Measurements from ENCODE around the gene MTREX. TPM values are rescaled to one million over a fixed set of nuclear protein-coding genes. Genes with fewer than 3 reads are reported as not detected.

MTREX gene
- total and polyA plus RNA-seq, 7 donors: 11.3 to 76.7 (median 59.0) TPM

GRCh38 chr5:55392669-55393068, 84.9 kb downstream of the MTREX start:
- H3K9me3 ChIP-seq: peaks cover 0 to 5% (median 0%) of the 10 kb centered on the region in 4 donors
- intact Hi-C loops (cut with DNase I): no loop called here
- no peaks in the 10 kb centered on the region for H3K4me1 ChIP-seq
- WGBS, 2 donors: 94 to 96% methylated on average over 1 of the region's 1 CpG
- peaks cover 0 to 62% (median 3%) of the 10 kb centered on the region in 4 donors for H3K36me3 ChIP-seq
- no peak overlapping the region for H3K27ac ChIP-seq
- no peak overlapping the region for H3K4me3 ChIP-seq
- TF ChIP-seq CTCF (IDR thresholded peaks at IDR 0.05) (no peak), POLR2A (IDR thresholded peaks at IDR 0.05) (no peak), POLR2AphosphoS5 (IDR thresholded peaks at IDR 0.05) (no peak), EP300 (IDR thresholded peaks at IDR 0.05) (no peak)
- no peak for DNase-seq
- H3K27me3 ChIP-seq: no peaks in the 10 kb centered on the region

GRCh38 chr5:55393501-55394175, 85.8 kb downstream of the MTREX start:
- H3K27ac ChIP-seq: no peak overlapping the region
- no peak for TF ChIP-seq POLR2AphosphoS5 (IDR thresholded peaks at IDR 0.05)
- no peak for TF ChIP-seq EP300 (IDR thresholded peaks at IDR 0.05)
- no peak for TF ChIP-seq CTCF (IDR thresholded peaks at IDR 0.05)
- no peak for TF ChIP-seq POLR2A (IDR thresholded peaks at IDR 0.05)
- no peaks in the 10 kb centered on the region for H3K4me1 ChIP-seq
- H3K4me3 ChIP-seq: no peak overlapping the region
- peaks cover 0 to 60% (median 3%) of the 10 kb centered on the region in 4 donors for H3K36me3 ChIP-seq
- no peaks in the 10 kb centered on the region for H3K27me3 ChIP-seq
- WGBS, 2 donors: 41 to 48% methylated on average over 2 of the region's 2 CpGs
- H3K9me3 ChIP-seq: peaks cover 0 to 5% (median 0%) of the 10 kb centered on the region in 4 donors
- DNase-seq: no peak
- intact Hi-C loops (cut with DNase I): no loop called here

DNA sequence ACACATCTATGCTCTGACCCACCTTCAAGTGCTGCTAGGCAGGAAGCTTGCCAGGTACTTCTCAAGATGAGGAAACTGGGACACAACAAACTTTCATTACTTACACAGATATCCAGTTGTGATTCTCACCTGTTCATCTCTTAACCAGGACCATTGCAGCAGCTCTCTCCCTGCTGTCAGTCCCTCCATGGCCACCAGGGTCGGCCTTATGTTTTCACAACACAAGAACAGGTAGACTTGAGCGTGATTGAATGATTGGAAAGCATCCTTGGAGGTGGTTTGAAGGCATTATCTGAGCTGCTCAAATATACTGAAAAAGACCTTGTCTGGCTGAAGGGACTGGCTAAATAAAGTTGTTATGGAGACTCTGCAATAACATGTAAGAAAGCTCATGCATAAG, 94.4 kb downstream of the MTREX start:
- H3K27me3 ChIP-seq: no peaks in the 10 kb centered on the region
- no peak overlapping the region for H3K27ac ChIP-seq
- intact Hi-C loops (cut with DNase I): loop anchor here (5.0 kb wide), 1 partner anchor 60 kb away; no protein-coding TSS in a partner anchor
- H3K9me3 ChIP-seq: no peaks in the 10 kb centered on the region
- no peak overlapping the region for H3K4me3 ChIP-seq
- H3K4me1 ChIP-seq: no peaks in the 10 kb centered on the region
- H3K36me3 ChIP-seq: peaks cover 0 to 78% (median 4%) of the 10 kb centered on the region in 4 donors
- 44 to 48% methylated on average over 2 of the region's 2 CpGs for WGBS, 2 donors
- no peak for TF ChIP-seq CTCF (IDR thresholded peaks at IDR 0.05)
- no peak for TF ChIP-seq POLR2A (IDR thresholded peaks at IDR 0.05)
- TF ChIP-seq EP300 (IDR thresholded peaks at IDR 0.05): no peak
- TF ChIP-seq POLR2AphosphoS5 (IDR thresholded peaks at IDR 0.05): no peak
- DNase-seq: no peak

DNA sequence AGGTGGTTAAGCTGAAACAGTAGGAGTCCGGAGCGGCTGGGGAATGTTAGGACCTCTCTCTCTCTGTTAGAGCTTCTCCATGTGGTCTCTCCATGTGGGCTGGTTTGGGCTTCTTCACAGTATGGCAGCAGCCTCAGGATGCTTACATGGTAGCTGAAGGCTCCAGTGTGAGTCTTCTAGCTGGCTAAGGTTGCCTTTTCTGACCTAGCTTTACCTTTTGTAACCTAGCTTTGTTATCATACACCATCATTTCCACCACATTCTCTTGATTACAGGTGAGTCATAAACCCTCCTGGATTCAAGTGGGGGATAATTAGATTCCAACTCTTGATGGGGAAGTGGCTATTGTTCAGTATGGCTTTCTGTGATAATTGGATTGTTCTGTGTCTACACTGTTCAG, 98.5 kb downstream of the MTREX start:
- intact Hi-C loops (cut with DNase I): loop anchor here (5.0 kb wide), 2 partner anchors 106 to 126 kb away; partner anchors contain the start of gene PLPP1
- no peaks in the 10 kb centered on the region for H3K9me3 ChIP-seq
- peaks cover 0 to 58% (median 2%) of the 10 kb centered on the region in 4 donors for H3K36me3 ChIP-seq
- peaks cover 0 to 7% (median 3%) of the 10 kb centered on the region in 4 donors for H3K4me1 ChIP-seq
- H3K27me3 ChIP-seq: no peaks in the 10 kb centered on the region
- no peak overlapping the region for H3K4me3 ChIP-seq
- DNase-seq: no peak
- TF ChIP-seq CTCF (IDR thresholded peaks at IDR 0.05): no peak
- no peak for TF ChIP-seq POLR2AphosphoS5 (IDR thresholded peaks at IDR 0.05)
- TF ChIP-seq POLR2A (IDR thresholded peaks at IDR 0.05): no peak
- TF ChIP-seq EP300 (IDR thresholded peaks at IDR 0.05): no peak
- no peak overlapping the region for H3K27ac ChIP-seq
- WGBS, 2 donors: 93 to 94% methylated on average over 2 of the region's 2 CpGs
